ENCODE data around the gene MT4. TPM values are rescaled to one million over a fixed set of nuclear protein-coding genes. Genes with fewer than 3 reads are reported as not detected.
A peak's percentile ranks its signal among the peaks of the same experiment; 100 is the strongest.

The MT4 gene
- total RNA-seq, 2 donors from 2014 or later, result not detected

GRCh38 chr16:56591377-56592060 lies 26.6 kb downstream of the MT4 start:
- DNase-seq (no peak), ATAC-seq (peak; percentile 52)
- intact Hi-C loops (cut with DNase I, micrococcal nuclease), result no loop called here

DNA sequence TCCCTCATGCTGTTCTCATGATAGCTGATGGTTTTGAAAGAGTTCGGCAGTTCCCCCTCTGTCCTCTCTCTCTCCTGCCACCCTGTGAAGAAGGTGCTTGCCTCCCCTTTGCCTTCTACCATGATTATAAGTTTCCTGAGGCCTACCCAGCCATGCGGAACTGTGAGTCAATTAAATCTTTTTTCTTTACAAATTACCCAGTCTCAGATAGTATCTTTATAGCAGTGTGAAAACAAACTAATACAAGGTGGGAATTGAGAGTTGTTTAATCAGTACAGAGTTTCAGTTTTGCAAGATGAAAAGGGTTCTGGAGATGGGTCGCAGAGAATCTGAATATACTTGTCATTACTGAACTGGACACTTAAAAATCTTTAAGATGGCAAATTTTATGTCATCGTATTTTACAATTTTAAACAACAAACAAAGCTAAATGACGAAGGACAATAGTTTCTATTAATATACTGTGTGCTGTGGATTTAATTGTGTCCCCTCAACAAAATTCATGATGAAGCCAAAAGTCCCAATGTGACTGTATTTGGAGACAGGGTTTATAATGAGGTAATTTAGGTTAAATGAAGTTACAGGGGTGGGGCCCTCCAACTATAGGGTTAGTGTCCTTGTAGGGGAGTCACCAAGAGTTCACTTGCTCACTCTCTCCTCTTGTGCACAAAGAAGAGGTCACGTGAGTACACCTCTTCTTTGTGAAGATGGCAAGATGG lies 28.9 kb downstream of the MT4 start:
- ATAC-seq, result no peak
- DNase-seq, result no peak
- intact Hi-C loops (cut with DNase I, micrococcal nuclease), result no loop called here

DNA sequence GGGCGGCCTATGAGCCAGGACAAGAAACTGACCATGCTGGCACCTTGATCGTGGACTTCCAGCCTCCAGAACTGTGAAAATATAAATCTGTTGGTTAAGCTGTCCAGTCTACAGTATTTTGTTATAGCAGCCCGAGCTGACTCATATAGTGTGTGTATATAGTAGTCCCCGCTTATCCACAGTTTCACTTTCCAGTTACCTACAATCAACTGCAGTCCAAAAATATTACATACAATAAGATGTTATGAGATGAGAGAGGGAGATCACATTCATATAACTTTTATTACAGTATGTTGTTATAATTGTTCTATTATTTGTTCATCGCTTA lies 29.4 kb downstream of the MT4 start:
- ATAC-seq, result no peak
- intact Hi-C loops (cut with DNase I, micrococcal nuclease), result no loop called here
- DNase-seq, result no peak

- no peak for DNase-seq
- intact Hi-C loops (cut with DNase I, micrococcal nuclease), result loop anchor here in 1 of 2 donors (5.0 kb wide), 1 partner anchor 83 kb away; no protein-coding TSS in a partner anchor
Observed at GRCh38 chr16:56600398-56600999, 35.6 kb downstream of the MT4 start.

GRCh38 chr16:56601325-56601724 lies 36.5 kb downstream of the MT4 start:
- ATAC-seq (no peak), DNase-seq (no peak)
- intact Hi-C loops (cut with DNase I, micrococcal nuclease), result loop anchor here in 1 of 2 donors (5.0 kb wide), 1 partner anchor 84 kb away; no protein-coding TSS in a partner anchor

More at GRCh38 chr16:56600398-56600999, 35.6 kb downstream of the MT4 start:
- peak; percentile 45 for ATAC-seq

GRCh38 chr16:56603589-56603988 lies 38.7 kb downstream of the MT4 start:
- peak; percentile 45 to 48 for DNase-seq
- peak; percentile 48 for ATAC-seq
- intact Hi-C loops (cut with DNase I, micrococcal nuclease), result loop anchor here in 1 of 2 donors (5.0 kb wide), 1 partner anchor 86 kb away; no protein-coding TSS in a partner anchor

DNA sequence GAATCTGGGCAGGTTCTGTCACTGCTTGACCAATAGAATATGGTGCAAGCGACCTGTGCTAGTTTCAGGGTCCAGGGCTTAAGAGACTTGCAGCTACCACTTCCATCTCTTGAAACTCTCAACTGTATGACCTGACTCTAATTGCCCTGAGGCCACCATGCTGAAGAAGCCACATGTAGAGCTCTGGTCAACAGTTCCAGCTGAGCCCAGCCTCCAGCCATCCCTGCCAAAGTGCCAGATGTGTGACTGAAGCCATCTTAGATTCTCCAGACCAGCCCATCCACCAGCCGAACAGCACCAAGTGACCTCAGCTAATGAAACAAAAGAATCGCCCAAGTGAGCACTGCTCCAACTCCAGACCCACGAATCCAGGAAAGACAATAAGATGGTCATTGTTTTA lies 40.1 kb downstream of the MT4 start:
- ATAC-seq, result no peak
- DNase-seq, result no peak
- intact Hi-C loops (cut with DNase I, micrococcal nuclease), result loop anchor here in 1 of 2 donors (5.0 kb wide), 1 partner anchor 88 kb away; no protein-coding TSS in a partner anchor

- ATAC-seq (no peak), DNase-seq (no peak)
- intact Hi-C loops (cut with DNase I, micrococcal nuclease), result no loop called here
Observed at GRCh38 chr16:56605475-56605874, 40.6 kb downstream of the MT4 start.

DNA sequence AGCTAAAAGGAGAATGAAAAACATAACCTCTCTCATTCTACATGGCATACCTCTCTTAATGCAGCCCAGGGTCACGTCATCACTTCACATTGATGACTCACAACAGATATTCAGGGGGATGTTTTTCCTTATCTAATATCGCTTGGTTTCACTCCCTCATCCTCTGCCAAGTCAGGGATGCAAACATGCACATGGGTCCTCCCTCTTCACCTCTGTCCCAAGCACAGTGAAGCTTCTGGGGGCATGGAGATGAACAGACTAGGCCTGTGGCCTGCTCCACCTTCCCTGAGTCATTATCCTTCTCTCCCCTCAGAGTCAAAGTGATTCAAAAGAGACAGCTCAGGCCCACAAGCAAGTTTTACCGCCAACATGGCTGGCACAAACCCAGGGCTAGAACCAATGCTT lies 41.2 kb downstream of the MT4 start:
- intact Hi-C loops (cut with DNase I, micrococcal nuclease), result no loop called here
- no peak for ATAC-seq

DNA sequence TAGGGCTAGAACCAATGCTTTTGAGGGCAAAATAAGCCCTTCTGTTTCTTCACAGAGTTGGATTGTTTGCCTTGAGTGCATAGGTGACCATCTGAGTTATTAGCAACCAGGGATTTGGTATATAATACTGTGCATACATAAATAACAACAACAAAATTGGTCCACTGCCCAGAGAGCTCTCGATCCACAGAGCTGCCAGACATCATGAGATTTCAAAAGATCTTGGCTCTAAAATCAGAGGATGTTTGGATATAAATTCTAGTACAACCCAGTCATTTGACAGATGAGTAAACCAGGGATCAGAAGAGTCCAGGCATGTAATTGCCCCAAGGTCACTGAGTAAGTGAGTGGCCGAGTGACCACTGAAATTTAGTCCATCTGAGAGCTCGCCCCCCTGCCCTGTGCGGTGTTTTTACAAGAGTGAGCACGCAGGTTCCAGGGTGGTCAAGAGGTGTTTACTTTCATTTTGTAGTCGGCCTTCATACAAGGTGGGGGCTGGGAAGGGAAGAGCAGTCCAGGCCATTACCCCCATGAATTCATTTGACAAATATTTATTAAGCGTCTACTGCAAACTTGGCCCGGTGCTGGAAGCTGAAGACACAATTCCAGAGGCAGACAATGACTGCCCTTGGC lies 41.7 kb downstream of the MT4 start:
- no peak for DNase-seq
- intact Hi-C loops (cut with DNase I, micrococcal nuclease), result no loop called here
- ATAC-seq, result no peak

More for the DNA sequence above, 41.2 kb downstream of the MT4 start:
- DNase-seq, result no peak

GRCh38 chr16:56607109-56607618 lies 42.3 kb downstream of the MT4 start:
- ATAC-seq (no peak), DNase-seq (peak; percentile 34 to 73)
- intact Hi-C loops (cut with DNase I, micrococcal nuclease), result no loop called here

GRCh38 chr16:56607675-56608042 lies 42.8 kb downstream of the MT4 start:
- intact Hi-C loops (cut with DNase I, micrococcal nuclease), result no loop called here
- ATAC-seq (no peak), DNase-seq (no peak)

GRCh38 chr16:56608043-56608875 lies 43.4 kb downstream of the MT4 start, which contains the start of gene MT2A:
Gene MT2A (plus strand): TSS chr16:56608584. CDS start chr16:56608656, 72 bp downstream.
- DNase-seq (peak; percentile 95 to 97), ATAC-seq (peak; percentile 89)
- intact Hi-C loops (cut with DNase I, micrococcal nuclease), result no loop called here

DNA sequence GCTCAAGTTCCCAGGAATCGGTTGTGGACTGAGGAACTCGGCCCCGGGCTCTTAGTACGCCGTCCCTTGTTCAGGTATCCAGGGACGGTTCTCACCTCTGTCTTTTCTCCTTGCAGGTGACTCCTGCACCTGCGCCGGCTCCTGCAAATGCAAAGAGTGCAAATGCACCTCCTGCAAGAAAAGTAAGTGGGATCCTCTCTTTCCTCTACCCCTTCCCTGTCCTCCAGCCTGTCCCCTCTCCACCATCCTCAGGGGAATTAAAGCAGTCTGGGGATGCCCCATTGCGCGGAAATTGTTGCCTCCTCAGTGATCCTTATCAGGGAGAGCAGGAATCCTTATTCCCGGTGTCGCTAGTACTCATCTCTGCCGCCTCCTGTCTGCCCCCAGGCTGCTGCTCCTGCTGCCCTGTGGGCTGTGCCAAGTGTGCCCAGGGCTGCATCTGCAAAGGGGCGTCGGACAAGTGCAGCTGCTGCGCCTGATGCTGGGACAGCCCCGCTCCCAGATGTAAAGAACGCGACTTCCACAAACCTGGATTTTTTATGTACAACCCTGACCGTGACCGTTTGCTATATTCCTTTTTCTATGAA lies 44.1 kb downstream of the MT4 start:
- peak in 1 of 2 donors; percentile 41 for DNase-seq
- intact Hi-C loops (cut with DNase I, micrococcal nuclease), result no loop called here
- ATAC-seq, result peak; percentile 22

GRCh38 chr16:56609463-56609921 lies 44.6 kb downstream of the MT4 start:
- peak; percentile 87 to 93 for DNase-seq
- peak; percentile 63 for ATAC-seq
- intact Hi-C loops (cut with DNase I, micrococcal nuclease), result no loop called here

DNA sequence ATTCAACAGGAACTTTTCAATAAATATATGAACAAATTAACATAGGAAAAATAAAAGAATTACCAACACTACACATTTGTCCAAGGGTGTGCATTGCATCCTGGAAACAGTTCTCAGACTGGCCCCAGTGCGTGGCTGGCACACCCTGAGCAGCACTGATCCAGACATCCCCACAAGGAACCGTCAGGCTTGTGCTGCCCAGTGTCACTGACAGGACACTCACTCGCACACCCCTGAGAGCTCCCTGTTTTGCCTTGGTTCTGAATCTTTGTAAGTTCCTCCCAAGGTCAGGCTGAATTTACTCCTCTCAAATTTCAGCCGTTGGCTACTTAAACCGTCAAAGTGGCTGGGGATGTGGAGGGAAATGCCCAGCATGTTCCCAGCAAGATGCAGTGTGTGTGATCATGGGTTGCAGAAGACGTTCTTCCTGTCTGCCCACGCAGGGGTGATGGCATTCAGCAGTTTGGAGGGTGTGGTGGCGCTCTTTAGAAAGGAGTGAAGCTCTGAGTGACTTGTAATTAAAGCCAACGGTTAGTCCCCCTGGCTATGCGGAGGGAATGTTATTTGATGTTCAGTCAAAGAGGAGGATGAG lies 45.2 kb downstream of the MT4 start:
- ATAC-seq (peak; percentile 27), DNase-seq (peak in 1 of 2 donors; percentile 48)
- intact Hi-C loops (cut with DNase I, micrococcal nuclease), result no loop called here

GRCh38 chr16:56610609-56611111 lies 45.8 kb downstream of the MT4 start:
- DNase-seq, result no peak
- no peak for ATAC-seq
- intact Hi-C loops (cut with DNase I, micrococcal nuclease), result no loop called here
